ENCODE data around the gene FGFRL1.
A peak's percentile ranks its signal among the peaks of the same experiment; 100 is the strongest.

The FGFRL1 gene, protein sequence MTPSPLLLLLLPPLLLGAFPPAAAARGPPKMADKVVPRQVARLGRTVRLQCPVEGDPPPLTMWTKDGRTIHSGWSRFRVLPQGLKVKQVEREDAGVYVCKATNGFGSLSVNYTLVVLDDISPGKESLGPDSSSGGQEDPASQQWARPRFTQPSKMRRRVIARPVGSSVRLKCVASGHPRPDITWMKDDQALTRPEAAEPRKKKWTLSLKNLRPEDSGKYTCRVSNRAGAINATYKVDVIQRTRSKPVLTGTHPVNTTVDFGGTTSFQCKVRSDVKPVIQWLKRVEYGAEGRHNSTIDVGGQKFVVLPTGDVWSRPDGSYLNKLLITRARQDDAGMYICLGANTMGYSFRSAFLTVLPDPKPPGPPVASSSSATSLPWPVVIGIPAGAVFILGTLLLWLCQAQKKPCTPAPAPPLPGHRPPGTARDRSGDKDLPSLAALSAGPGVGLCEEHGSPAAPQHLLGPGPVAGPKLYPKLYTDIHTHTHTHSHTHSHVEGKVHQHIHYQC

DNA sequence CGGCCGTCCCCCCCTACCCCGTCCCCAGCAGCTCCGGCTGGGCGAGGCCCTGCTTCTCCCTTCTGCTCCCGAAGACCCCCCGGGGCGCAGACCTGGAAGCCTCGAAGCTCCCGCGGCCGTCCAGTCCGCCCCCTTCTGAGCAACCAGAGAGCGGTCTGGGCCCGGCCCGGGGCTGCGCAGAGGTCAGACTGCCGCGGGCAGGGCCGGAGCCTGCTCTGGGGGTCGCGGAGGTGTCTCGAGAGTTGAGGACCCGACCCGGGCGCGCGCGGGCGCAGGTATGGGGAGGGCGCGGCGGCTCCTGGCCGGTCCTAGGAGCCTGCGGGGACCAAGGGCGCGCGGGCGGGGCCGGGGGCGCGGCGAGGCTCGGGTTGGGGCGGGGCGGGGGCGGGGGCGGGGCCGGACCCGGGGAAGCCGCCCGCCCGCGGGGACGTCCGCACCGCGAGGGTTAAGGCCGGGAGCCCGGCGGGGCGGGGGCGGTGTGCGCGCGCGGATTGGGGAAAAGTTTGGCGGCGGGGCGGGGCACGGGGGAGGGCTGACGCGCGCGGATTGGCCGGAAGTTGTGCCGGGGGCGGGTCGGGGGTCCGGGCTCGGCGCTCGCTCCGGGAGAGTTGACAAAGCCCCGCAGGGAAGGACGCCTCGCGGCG, at the start of gene FGFRL1:
Gene FGFRL1, plus strand, starts transcription at position 605 of the 644 bp plus-strand sequence. CDS start 860 bp downstream, outside the sequence.
- H3K4me3 ChIP-seq (ENCODE audit: low read length), result peak within 1 kb of the TSS; percentile 63
- DNase-seq (ENCODE audit: low read depth), result peak; percentile 86
- TF ChIP-seq, protein P1, sequence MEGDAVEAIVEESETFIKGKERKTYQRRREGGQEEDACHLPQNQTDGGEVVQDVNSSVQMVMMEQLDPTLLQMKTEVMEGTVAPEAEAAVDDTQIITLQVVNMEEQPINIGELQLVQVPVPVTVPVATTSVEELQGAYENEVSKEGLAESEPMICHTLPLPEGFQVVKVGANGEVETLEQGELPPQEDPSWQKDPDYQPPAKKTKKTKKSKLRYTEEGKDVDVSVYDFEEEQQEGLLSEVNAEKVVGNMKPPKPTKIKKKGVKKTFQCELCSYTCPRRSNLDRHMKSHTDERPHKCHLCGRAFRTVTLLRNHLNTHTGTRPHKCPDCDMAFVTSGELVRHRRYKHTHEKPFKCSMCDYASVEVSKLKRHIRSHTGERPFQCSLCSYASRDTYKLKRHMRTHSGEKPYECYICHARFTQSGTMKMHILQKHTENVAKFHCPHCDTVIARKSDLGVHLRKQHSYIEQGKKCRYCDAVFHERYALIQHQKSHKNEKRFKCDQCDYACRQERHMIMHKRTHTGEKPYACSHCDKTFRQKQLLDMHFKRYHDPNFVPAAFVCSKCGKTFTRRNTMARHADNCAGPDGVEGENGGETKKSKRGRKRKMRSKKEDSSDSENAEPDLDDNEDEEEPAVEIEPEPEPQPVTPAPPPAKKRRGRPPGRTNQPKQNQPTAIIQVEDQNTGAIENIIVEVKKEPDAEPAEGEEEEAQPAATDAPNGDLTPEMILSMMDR (conservative IDR thresholded peaks at IDR 0.05; ENCODE audit: low read length), result no peak

DNA sequence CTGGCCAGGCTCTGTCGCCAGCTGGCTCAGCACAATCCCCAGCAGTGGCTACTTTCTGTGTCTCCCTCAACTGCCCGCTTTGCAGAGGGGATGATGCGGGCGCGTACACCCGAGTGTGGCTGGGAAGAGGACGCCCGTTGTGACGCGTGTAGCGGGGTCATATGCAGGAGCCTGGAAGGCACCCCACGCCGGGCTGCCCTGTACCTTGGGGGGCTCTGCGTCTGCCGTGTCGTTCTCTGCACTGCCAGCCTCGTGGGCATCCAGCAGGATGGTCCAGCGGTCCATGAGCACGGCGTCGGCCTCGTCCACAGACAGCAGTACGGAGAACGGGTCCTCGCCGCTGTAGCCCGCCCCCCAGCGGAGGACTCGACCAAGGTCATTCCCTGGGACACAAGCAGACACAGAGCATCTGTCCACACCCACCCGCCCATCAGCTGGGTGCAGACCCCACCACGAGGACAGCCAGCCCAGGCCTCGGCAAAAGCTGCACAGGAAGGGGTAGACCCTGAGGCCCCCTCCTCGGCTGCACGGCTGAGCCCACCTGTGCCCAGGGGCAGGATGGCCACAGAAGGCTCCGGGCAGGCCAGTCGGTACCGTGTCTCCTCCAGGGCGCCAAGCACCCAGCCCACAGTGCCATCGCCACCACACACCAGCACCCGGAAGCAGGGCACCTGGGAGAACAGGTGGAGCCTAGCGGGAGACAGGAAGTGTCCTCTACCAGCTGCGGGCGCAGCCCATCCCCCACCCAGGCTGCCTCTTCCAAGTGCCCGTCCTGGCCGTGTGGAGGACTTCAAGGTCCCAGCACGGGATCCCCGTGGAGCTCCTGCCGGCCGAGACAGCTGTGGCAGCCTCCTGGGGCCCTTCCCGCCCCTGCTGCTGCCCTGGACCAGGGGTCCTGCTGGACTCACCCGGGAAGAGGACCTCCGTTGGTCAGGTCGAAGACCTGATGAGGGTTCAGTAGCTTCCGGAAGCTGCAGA, 48.9 kb upstream of the FGFRL1 start:
- DNase-seq (ENCODE audit: low read depth), result no peak

DNA sequence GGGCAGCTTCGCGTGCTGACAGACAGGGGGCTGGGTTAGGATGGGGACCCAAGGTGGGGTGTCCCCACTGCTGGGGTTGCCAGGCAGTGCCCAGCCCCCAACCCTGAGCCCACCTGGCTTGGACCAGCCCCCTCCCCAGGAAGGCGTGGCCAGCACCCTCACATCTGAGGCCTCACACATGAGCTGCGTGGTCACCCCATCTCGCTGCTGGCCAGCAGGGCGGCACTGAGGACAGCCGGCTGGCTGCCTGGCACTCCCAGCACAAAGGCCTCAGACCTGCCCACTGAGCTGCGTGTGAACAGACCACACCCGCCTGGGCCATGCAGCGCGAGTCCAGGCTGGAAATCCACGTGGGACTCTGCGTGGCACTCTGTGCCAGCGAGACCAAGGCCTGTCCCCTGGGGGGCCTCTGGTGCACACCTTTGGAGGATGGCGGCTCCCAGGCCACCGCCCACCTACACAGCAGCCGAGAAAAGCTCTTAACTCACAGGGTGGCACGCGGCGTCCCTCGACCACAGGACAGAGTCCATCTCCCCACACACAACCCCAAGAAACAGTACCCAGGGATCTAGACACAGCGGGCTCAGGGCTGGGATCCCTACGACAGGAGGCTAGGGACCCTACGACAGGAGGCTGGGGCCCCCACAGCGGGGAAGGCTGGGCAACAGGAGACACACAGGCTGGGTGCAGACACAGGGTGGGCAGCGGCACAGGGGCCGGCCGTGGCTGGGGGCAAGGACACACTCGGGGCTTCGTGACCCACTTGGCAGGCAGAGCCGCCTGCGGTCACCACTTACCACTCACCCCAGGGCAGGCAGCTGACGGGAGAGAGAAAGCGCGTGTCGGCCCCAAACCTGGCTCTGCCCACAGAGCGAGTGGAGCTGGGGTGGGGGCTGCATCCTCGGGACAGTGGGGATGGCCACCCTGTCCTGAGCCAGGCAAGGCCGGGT, 47.9 kb upstream of the FGFRL1 start:
- TF ChIP-seq, protein P1 (conservative IDR thresholded peaks at IDR 0.05; ENCODE audit: low read length), result no peak
- no peak overlapping the region for H3K4me3 ChIP-seq (ENCODE audit: low read length)
- DNase-seq (ENCODE audit: low read depth), result no peak

More for the DNA sequence above, 48.9 kb upstream of the FGFRL1 start:
- TF ChIP-seq, protein P1 (conservative IDR thresholded peaks at IDR 0.05; ENCODE audit: low read length), result no peak
- no peak overlapping the region for H3K4me3 ChIP-seq (ENCODE audit: low read length)

DNA sequence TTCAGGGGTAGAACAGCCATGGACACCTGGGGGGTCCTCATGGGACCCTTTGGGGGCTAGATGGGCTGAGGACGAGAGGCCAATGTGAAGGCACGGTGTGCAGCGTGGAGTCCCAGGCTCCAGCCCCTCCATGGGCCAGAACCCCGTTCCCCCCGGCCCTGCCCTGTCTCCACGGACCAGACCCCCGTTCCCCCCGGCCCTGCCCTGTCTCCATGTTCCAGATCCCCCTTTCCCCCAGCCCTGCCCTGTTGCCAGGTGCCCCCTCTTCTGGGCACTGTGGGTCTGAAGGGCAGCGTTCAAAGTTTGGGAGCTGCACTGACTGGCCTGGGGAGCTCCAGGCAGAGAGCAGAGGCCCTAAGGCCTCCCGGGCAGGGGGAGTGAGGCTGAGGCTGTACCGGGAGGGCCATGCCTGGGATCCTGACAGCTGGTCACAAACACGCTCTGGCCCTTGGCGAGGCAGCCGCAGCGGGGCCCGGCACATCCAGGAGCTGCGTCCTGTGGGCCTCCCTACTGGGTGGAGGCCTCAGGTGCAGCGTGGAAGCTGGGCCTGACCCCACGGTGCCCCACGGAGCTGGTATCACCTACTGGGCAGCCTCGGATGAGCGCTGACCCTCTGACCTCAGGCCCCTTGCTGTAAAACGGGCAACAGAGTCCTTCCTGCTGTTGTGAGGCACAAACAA, 46.9 kb upstream of the FGFRL1 start:
- DNase-seq (ENCODE audit: low read depth), result no peak
- no peak overlapping the region for H3K4me3 ChIP-seq (ENCODE audit: low read length)
- TF ChIP-seq, protein P1 (conservative IDR thresholded peaks at IDR 0.05; ENCODE audit: low read length), result no peak

DNA sequence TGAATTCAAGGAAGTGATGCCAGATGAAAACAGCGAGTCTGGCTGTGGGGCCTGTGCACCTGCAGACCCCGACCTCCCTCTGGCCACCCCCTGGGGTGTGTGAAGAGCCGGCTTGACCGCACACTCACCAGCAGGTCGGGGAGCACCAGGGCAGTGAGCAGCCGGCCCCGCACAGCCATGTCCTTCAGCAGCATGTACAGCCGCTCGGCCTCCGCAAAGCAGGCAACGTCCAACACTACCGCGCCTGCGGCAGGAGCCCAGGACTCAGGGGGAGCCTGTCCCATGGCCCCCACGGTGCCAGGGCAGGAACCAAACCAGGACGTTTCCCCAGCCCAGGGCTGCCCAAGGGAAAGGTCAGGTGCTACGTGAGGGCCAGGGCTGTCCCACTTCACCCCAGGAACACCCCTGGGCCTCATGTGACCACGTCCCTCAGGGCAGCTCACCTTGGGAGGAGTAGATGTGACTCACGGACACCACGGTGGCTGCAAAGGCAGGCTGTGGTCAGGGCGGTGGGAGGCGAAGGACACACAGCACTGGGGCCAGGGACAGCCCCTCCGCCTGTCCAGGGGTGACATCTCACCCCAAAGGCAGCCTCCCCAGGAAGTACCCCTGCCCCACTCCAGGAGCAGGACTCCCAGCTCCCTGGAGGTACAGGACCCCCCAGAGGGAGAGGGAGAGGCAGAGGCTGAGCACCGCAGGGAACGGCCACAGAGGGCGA, 46.2 kb upstream of the FGFRL1 start:
- no peak for DNase-seq (ENCODE audit: low read depth)
- no peak overlapping the region for H3K4me3 ChIP-seq (ENCODE audit: low read length)
- TF ChIP-seq, protein P1 (conservative IDR thresholded peaks at IDR 0.05; ENCODE audit: low read length), result no peak
